Colonic mucosa (tissue), 4 donors: ENCODE data around the gene PTPRJ. TPM values are rescaled to one million over a fixed set of nuclear protein-coding genes. Genes with fewer than 3 reads are reported as not detected.

ENCODE experiments used
- DNase-seq: peaks from one replicate; pipeline ENCODE4 v3.0.0-alpha.2; 2020
- H3K27ac ChIP-seq: fragments of 200-600 bp; one replicate; pipeline ENCODE4 v1.8.0; 2021
- H3K27me3 ChIP-seq: fragments of 200-600 bp; one replicate; pipeline ENCODE4 v1.8.0; 2021
- H3K36me3 ChIP-seq: fragments of 200-600 bp; one replicate; pipeline ENCODE4 v1.8.0; 2021
- H3K4me1 ChIP-seq: fragments of 200-600 bp; one replicate; pipeline ENCODE4 v1.8.0; 2021; ENCODE audit warnings: mild to moderate bottlenecking
- H3K4me3 ChIP-seq: fragments of 200-600 bp; one replicate; pipeline ENCODE4 v1.8.0; 2021
- H3K9ac ChIP-seq, 2 donors: one replicate each; pipeline ENCODE4 v1.7.0; 2013; ENCODE audit warnings: control low read depth in 2 of 2, low read depth in 2 of 2, low read length in 2 of 2
- H3K9me3 ChIP-seq: fragments of 200-600 bp; one replicate; pipeline ENCODE4 v1.8.0; 2021
- CTCF ChIP-seq: fragments of 200-600 bp; IDR thresholded peaks from one replicate; pipeline ENCODE4 v1.8.0; 2022; ENCODE audit warnings: antibody characterized with exemption, mild to moderate bottlenecking
- intact Hi-C: fragments of 100-400 bp; cut with DNase I; formaldehyde crosslinking; loops from one replicate; pipeline ENCODE4 v1.14.1; 2022
- total RNA-seq, 2 donors: library from RNA; stranded (reverse); fragmentation: NEBNext Ultra II Directional in 1 of 2; extraction: Animal tissue kit (Norgen Biotek cat#: 25700) in 1 of 2; gene quantifications; one replicate each; pipeline ENCODE4 v1.2.1, GENCODE V29; 2021
- donor health status: healthy.
- donor health status: DM: no; HTN: no; CAD: no.
- donor health status: DM: no; HTN: no; CAD: no.

Gene PTPRJ
- total RNA-seq, 2 donors from 2014 or later = 37.5 to 45.7 TPM

GRCh38 chr11:47983464-47984397 is 3.4 kb downstream of the PTPRJ start:
- intact Hi-C loops = no loop called here
- peak overlapping the region; percentile 12 for H3K27ac ChIP-seq
- H3K4me1 ChIP-seq = peaks cover 29% of the 10 kb centered on the region
- no peak overlapping the region for H3K4me3 ChIP-seq
- H3K36me3 ChIP-seq = no peaks in the 10 kb centered on the region
- peak overlapping the region in 1 of 2 donors; percentile 71 for H3K9ac ChIP-seq
- TF ChIP-seq CTCF = no peak
- no peak for DNase-seq
- no peaks in the 10 kb centered on the region for H3K9me3 ChIP-seq
- peaks cover 4% of the 10 kb centered on the region for H3K27me3 ChIP-seq

GRCh38 chr11:47986219-47986618 is 5.9 kb downstream of the PTPRJ start:
- no peak for DNase-seq
- H3K27me3 ChIP-seq = peaks cover 4% of the 10 kb centered on the region
- no peak for TF ChIP-seq CTCF
- no peaks in the 10 kb centered on the region for H3K36me3 ChIP-seq
- peaks cover 35% of the 10 kb centered on the region for H3K4me1 ChIP-seq
- intact Hi-C loops = no loop called here
- H3K9ac ChIP-seq = peak overlapping the region in 1 of 2 donors; percentile 37
- H3K9me3 ChIP-seq = no peaks in the 10 kb centered on the region
- H3K4me3 ChIP-seq = no peak overlapping the region
- H3K27ac ChIP-seq = peak overlapping the region; percentile 86

GRCh38 chr11:47986742-47987141 is 6.4 kb downstream of the PTPRJ start:
- no peaks in the 10 kb centered on the region for H3K9me3 ChIP-seq
- no peaks in the 10 kb centered on the region for H3K36me3 ChIP-seq
- no peak overlapping the region for H3K9ac ChIP-seq
- no peak for DNase-seq
- TF ChIP-seq CTCF = no peak
- no peak overlapping the region for H3K4me3 ChIP-seq
- intact Hi-C loops = no loop called here
- H3K4me1 ChIP-seq = peaks cover 40% of the 10 kb centered on the region
- peaks cover 4% of the 10 kb centered on the region for H3K27me3 ChIP-seq
- peak overlapping the region; percentile 86 for H3K27ac ChIP-seq

GRCh38 chr11:47987310-47987709 is 7.0 kb downstream of the PTPRJ start:
- DNase-seq = peak; percentile 41
- Histone ChIP-seq H3K9ac (peak overlapping the region in 1 of 2 donors; percentile 66), H3K27ac (peak overlapping the region; percentile 86), H3K4me1 (peaks cover 41% of the 10 kb centered on the region), H3K27me3 (peaks cover 4% of the 10 kb centered on the region), H3K4me3 (no peak overlapping the region), H3K36me3 (no peaks in the 10 kb centered on the region), H3K9me3 (no peaks in the 10 kb centered on the region)
- intact Hi-C loops = no loop called here
- no peak for TF ChIP-seq CTCF

GRCh38 chr11:47987781-47988180 is 7.4 kb downstream of the PTPRJ start:
- H3K9me3 ChIP-seq = no peaks in the 10 kb centered on the region
- no peak for TF ChIP-seq CTCF
- intact Hi-C loops = no loop called here
- no peaks in the 10 kb centered on the region for H3K36me3 ChIP-seq
- H3K4me1 ChIP-seq = peaks cover 41% of the 10 kb centered on the region
- H3K4me3 ChIP-seq = no peak overlapping the region
- peak overlapping the region; percentile 86 for H3K27ac ChIP-seq
- peak; percentile 69 for DNase-seq
- peak overlapping the region in 1 of 2 donors; percentile 66 for H3K9ac ChIP-seq
- H3K27me3 ChIP-seq = peaks cover 4% of the 10 kb centered on the region
